Measurements from ENCODE around the gene RERE. TPM values are rescaled to one million over a fixed set of nuclear protein-coding genes. Genes with fewer than 3 reads are reported as not detected.

Gene RERE
- total RNA-seq, 4 donors from 2014 or later = 51.2 to 1,226 (median 253) TPM

DNA sequence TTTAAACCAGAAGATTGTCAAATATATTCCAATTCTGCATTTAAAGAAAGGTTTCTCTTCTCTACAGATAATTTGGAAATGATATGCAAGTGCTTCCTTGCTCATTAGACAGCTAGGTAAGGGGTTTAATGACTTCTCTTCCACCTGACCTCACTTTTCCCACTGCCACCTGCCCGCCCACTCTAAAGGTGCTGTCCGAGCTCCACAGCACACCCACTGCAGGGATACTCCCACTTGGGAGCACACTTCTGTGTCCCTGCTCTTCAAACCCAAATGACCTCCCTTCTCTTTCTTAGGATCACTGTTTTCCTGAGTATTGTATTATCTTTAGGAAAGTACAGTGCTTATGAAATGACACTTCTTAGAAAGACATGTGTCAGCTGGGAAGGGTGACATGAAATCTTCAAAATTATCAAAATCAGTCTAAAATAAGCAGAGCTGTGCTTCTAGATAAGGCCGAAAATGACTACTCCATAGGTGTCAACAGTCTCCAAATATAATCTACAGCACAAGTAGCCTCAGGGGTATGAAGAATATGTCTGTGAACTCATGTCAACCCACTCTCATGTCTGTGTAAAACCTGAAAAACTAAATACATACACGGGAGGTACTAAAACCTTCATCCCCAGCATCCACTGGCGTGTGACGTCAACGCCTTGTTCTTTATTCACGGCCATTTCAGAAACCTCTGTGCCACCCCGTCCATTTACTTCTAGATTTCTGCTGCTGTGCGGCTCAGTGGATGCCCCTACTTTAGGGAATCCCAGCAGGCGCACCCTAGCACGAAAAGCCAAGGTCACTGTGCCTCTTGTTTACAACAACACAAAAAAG lies 428.5 kb downstream of the RERE start:
- no peak overlapping the region for H3K27ac ChIP-seq
- peak in 1 of 2 donors; percentile 3 for DNase-seq

GRCh38 chr1:8386247-8386646 lies 431.2 kb downstream of the RERE start:
- Histone ChIP-seq H3K27me3 (no peaks in the 10 kb centered on the region), H3K27ac (no peak overlapping the region), H3K4me1 (peaks cover 33 to 36% of the 10 kb centered on the region in 2 donors), H3K36me3 (no peaks in the 10 kb centered on the region), H3K9me3 (no peaks in the 10 kb centered on the region), H3K4me3 (no peak overlapping the region)
- TF ChIP-seq POLR2A (IDR thresholded peaks at IDR 0.05) = no peak
- TF ChIP-seq CTCF (IDR thresholded peaks at IDR 0.05) = no peak
- peak in 1 of 2 donors; percentile 12 for DNase-seq
- intact Hi-C loops (cut with DNase I; ENCODE audit: low total_unique reads) = no loop called here

More for the DNA sequence above, 428.5 kb downstream of the RERE start:
- intact Hi-C loops (cut with DNase I; ENCODE audit: low total_unique reads) = no loop called here
- no peaks in the 10 kb centered on the region for H3K27me3 ChIP-seq
- H3K4me1 ChIP-seq = peaks cover 13 to 15% of the 10 kb centered on the region in 2 donors
- H3K4me3 ChIP-seq = no peak overlapping the region
- no peaks in the 10 kb centered on the region for H3K36me3 ChIP-seq
- TF ChIP-seq POLR2A (IDR thresholded peaks at IDR 0.05) (no peak), CTCF (IDR thresholded peaks at IDR 0.05) (no peak)
- no peaks in the 10 kb centered on the region for H3K9me3 ChIP-seq

GRCh38 chr1:8384577-8384976 lies 432.9 kb downstream of the RERE start:
- Histone ChIP-seq H3K4me3 (no peak overlapping the region), H3K36me3 (no peaks in the 10 kb centered on the region), H3K4me1 (peaks cover 33 to 50% of the 10 kb centered on the region in 2 donors), H3K9me3 (no peaks in the 10 kb centered on the region), H3K27ac (peak overlapping the region; percentile 27 to 30), H3K27me3 (no peaks in the 10 kb centered on the region)
- peak in 1 of 2 donors; percentile 2 for DNase-seq
- TF ChIP-seq POLR2A (IDR thresholded peaks at IDR 0.05) (no peak), CTCF (IDR thresholded peaks at IDR 0.05) (no peak)
- intact Hi-C loops (cut with DNase I; ENCODE audit: low total_unique reads) = no loop called here

DNA sequence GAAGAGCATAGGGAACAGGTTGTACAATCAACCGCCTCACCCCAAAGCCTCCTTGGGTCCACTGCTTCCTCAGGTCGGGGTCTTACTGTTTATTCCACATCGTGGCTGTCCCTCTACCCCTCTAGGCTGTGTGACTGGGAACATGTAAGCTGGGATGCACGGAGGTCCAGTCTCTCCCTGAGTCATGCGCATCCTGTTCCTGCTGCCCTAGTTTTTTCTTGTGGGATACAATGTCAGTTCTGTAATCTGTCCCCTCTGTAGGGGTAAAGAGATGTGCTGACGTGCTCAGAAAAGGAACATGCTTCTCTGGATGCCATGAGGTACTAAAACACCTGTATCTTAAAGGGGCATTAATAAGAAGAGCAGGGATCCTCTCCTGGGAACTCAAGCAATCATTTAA lies 433.4 kb downstream of the RERE start:
- TF ChIP-seq CTCF (IDR thresholded peaks at IDR 0.05) (no peak), POLR2A (IDR thresholded peaks at IDR 0.05) (no peak)
- peak overlapping the region; percentile 27 to 30 for H3K27ac ChIP-seq

More for the DNA sequence above, 433.4 kb downstream of the RERE start:
- intact Hi-C loops (cut with DNase I; ENCODE audit: low total_unique reads) = no loop called here
- no peaks in the 10 kb centered on the region for H3K9me3 ChIP-seq
- no peaks in the 10 kb centered on the region for H3K36me3 ChIP-seq
- no peaks in the 10 kb centered on the region for H3K27me3 ChIP-seq
- peak in 1 of 2 donors; percentile 9 for DNase-seq
- H3K4me3 ChIP-seq = no peak overlapping the region
- peaks cover 33 to 55% of the 10 kb centered on the region in 2 donors for H3K4me1 ChIP-seq

All from uterus (tissue), 4 donors.